HL-60 (cell line): ENCODE measurements around the gene CCDC28A.
"Not testable (repeated sequence)": the region's sequence is repeated elsewhere in the genome, so short reads cannot be mapped to it uniquely, and the experiment has no call there.

Experiments used
- DNase-seq, 2 experiments: peaks; one replicate each; pipeline ENCODE4 v3.0.0-alpha.2; 2010 to 2020; ENCODE audit warnings: low read depth in 1 of 2, low spot score in 1 of 2
- H3K27ac ChIP-seq: fragments of 250-450 bp; sonication (Bioruptor Pico); replicated peaks from 2 replicates; pipeline ENCODE4 v1.5.1; 2020; ENCODE audit warnings: mild to moderate bottlenecking, moderate library complexity
- H3K27me3 ChIP-seq: fragments of 250-450 bp; sonication (Bioruptor Pico); 2 replicates; pipeline ENCODE4 v1.5.1; 2021; ENCODE audit warnings: mild to moderate bottlenecking, moderate library complexity; ENCODE audit not compliant: insufficient read depth, poor library complexity, severe bottlenecking
- H3K4me3 ChIP-seq: replicated peaks from 2 replicates; pipeline ENCODE4 v1.5.1; 2011; ENCODE audit warnings: mild to moderate bottlenecking, control low read depth, low read length; ENCODE audit not compliant: insufficient read depth
- CTCF ChIP-seq: IDR thresholded peaks from one replicate; pipeline ENCODE4 v1.5.1; 2011; ENCODE audit warnings: low read length, control low read depth, inconsistent platforms; ENCODE audit not compliant: insufficient read depth
- GABPA ChIP-seq: IDR thresholded peaks from 2 replicates; pipeline ENCODE4 v1.6.1; 2012; ENCODE audit warnings: low read depth
- POLR2AphosphoS5 ChIP-seq: IDR thresholded peaks from 2 replicates; pipeline ENCODE4 v1.6.1; 2012; ENCODE audit warnings: low read depth
- SPI1 ChIP-seq: IDR thresholded peaks from 2 replicates; pipeline ENCODE4 v1.6.1; 2012; ENCODE audit warnings: low read depth, mild to moderate bottlenecking, borderline replicate concordance
- TF ChIP-seq, protein P1 (sequence below): IDR thresholded peaks from 2 replicates; pipeline ENCODE4 v1.6.1; 2012; ENCODE audit warnings: low read depth; ENCODE audit not compliant: insufficient replicate concordance

Gene CCDC28A

GRCh38 chr6:138726757-138727097, 46.8 kb upstream of the CCDC28A start:
- Histone ChIP-seq H3K4me3 (no peak overlapping the region), H3K27me3 (no peaks in the 10 kb centered on the region), H3K27ac (no peak overlapping the region)
- TF ChIP-seq CTCF, result no peak
- no peak for TF ChIP-seq POLR2AphosphoS5
- TF ChIP-seq, protein P1, sequence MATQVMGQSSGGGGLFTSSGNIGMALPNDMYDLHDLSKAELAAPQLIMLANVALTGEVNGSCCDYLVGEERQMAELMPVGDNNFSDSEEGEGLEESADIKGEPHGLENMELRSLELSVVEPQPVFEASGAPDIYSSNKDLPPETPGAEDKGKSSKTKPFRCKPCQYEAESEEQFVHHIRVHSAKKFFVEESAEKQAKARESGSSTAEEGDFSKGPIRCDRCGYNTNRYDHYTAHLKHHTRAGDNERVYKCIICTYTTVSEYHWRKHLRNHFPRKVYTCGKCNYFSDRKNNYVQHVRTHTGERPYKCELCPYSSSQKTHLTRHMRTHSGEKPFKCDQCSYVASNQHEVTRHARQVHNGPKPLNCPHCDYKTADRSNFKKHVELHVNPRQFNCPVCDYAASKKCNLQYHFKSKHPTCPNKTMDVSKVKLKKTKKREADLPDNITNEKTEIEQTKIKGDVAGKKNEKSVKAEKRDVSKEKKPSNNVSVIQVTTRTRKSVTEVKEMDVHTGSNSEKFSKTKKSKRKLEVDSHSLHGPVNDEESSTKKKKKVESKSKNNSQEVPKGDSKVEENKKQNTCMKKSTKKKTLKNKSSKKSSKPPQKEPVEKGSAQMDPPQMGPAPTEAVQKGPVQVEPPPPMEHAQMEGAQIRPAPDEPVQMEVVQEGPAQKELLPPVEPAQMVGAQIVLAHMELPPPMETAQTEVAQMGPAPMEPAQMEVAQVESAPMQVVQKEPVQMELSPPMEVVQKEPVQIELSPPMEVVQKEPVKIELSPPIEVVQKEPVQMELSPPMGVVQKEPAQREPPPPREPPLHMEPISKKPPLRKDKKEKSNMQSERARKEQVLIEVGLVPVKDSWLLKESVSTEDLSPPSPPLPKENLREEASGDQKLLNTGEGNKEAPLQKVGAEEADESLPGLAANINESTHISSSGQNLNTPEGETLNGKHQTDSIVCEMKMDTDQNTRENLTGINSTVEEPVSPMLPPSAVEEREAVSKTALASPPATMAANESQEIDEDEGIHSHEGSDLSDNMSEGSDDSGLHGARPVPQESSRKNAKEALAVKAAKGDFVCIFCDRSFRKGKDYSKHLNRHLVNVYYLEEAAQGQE, result no peak
- no peak for TF ChIP-seq GABPA
- TF ChIP-seq SPI1, result no peak
- no peak for DNase-seq

DNA sequence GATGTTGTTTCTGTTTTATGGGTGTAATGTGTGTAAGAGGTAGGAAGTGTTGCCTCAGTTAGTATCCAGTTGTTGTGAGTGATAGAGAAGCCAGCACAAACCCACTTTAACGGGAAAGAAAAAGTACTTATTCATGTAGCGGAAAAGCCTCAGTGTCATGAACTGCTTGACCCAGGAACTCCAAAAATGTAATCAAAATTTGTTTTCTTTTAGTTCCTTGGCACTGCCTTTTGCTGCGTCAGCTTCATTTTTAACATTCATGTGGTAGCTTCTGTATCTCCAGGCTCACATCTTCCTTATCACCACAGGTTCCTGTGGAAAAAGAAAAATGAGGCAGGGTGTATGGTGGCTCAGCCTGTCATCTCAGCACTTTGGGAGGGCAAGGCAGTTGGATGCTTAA, 46.4 kb upstream of the CCDC28A start:
- Histone ChIP-seq H3K4me3 (no peak overlapping the region), H3K27me3 (no peaks in the 10 kb centered on the region), H3K27ac (no peak overlapping the region)
- DNase-seq, result no peak
- no peak for TF ChIP-seq GABPA

DNA sequence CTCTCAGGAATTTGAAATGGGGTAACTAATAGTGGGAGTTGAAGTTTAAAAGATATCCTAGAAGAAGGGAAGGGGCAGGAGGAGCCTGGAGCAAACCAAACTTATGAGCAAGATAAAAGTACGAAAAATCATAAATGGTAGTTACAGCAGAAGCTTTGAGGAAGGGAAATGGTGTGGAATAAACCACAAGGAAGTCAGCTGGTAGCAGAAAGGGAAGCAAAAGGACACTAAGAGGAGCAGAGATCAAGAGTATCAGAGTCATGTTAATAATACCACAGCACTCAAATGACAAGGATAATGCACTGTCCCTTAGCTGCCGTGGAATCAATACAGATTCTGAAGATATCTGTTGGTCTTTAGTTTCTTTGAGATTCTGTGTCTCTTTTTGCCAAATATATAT, 44.9 kb upstream of the CCDC28A start:
- TF ChIP-seq CTCF (no peak), SPI1 (peak; percentile 54; the same call in 1 of the 2 replicates)
- DNase-seq, result peak in 1 of 2 experiments; percentile 47

GRCh38 chr6:138730037-138730436, 43.5 kb upstream of the CCDC28A start:
- H3K27ac ChIP-seq, H3K27me3 ChIP-seq, DNase-seq, H3K4me3 ChIP-seq: not testable (repeated sequence)

More for the DNA sequence above, 44.9 kb upstream of the CCDC28A start:
- no peaks in the 10 kb centered on the region for H3K27me3 ChIP-seq
- H3K27ac ChIP-seq, result no peak overlapping the region
- H3K4me3 ChIP-seq, result no peak overlapping the region

DNA sequence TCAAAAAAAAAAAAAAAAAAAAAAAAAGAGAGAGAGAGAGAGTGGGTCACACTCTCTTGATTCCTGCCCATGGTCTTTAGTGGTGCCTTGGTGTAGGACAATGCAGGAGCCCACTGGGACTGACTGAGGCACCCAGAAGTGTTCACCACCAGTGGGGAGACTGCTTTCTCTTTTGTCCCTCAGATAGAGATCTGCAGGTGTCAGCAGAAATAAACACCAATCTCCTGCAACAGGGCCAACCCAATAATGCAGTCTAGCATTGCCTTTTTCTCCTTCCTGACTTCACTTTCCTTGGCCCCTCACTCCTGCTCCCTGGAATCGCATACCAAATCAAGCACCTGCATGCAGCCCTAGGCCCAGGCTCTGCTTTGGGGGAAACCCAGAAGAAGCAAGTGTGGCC, 39.0 kb upstream of the CCDC28A start:
- Histone ChIP-seq H3K27me3 (no peaks in the 10 kb centered on the region), H3K4me3 (no peak overlapping the region), H3K27ac (no peak overlapping the region)
- no peak for DNase-seq
- TF ChIP-seq GABPA, result no peak
- no peak for TF ChIP-seq POLR2AphosphoS5

GRCh38 chr6:138736640-138737039, 36.9 kb upstream of the CCDC28A start:
- H3K4me3 ChIP-seq, result no peak overlapping the region
- TF ChIP-seq, protein P1, result no peak
- TF ChIP-seq GABPA (no peak), POLR2AphosphoS5 (no peak), CTCF (no peak), SPI1 (no peak)
- H3K27ac ChIP-seq, result no peak overlapping the region
- no peaks in the 10 kb centered on the region for H3K27me3 ChIP-seq
- DNase-seq, result no peak
